Hepatocyte (in vitro differentiated cells): Measurements from ENCODE around the gene TMPRSS9. TPM values are rescaled to one million over a fixed set of nuclear protein-coding genes. Genes with fewer than 3 reads are reported as not detected.

Experiments
- DNase-seq: peaks from one replicate; pipeline ENCODE4 v3.0.0-alpha.2; 2016; ENCODE audit warnings: low spot score
- H2AFZ ChIP-seq: fragments of 200-600 bp; sonication (generic); 2 replicates; pipeline ENCODE4 v1.6.0; 2016; ENCODE audit warnings: antibody characterized with exemption, mild to moderate bottlenecking
- H3K27ac ChIP-seq: fragments of 200-600 bp; sonication (generic); 2 replicates; pipeline ENCODE4 v1.5.1; 2016; ENCODE audit warnings: mild to moderate bottlenecking
- H3K27me3 ChIP-seq: fragments of 200-600 bp; sonication (generic); 2 replicates; pipeline ENCODE4 v1.6.1; 2016
- H3K36me3 ChIP-seq: fragments of 200-600 bp; sonication (generic); replicated peaks from 2 replicates; pipeline ENCODE4 v1.5.1; 2016; ENCODE audit warnings: low read depth; ENCODE audit not compliant: insufficient read depth
- H3K4me1 ChIP-seq: fragments of 200-600 bp; sonication (generic); 2 replicates; pipeline ENCODE4 v1.5.1; 2016; ENCODE audit warnings: mild to moderate bottlenecking, moderate library complexity; ENCODE audit not compliant: insufficient read depth
- H3K4me2 ChIP-seq: fragments of 200-600 bp; sonication (generic); 2 replicates; pipeline ENCODE4 v1.6.0; 2016
- H3K4me3 ChIP-seq: fragments of 200-600 bp; sonication (generic); 2 replicates; pipeline ENCODE4 v1.5.1; 2016; ENCODE audit warnings: mild to moderate bottlenecking
- H3K79me2 ChIP-seq: fragments of 200-600 bp; sonication (generic); 2 replicates; pipeline ENCODE4 v1.6.0; 2017; ENCODE audit warnings: mild to moderate bottlenecking
- H3K9me2 ChIP-seq: fragments of 200-600 bp; sonication (generic); replicated peaks from 2 replicates; pipeline ENCODE4 v1.6.0; 2017; ENCODE audit warnings: mild to moderate bottlenecking; ENCODE audit not compliant: insufficient read depth
- H3K9me3 ChIP-seq: fragments of 200-600 bp; sonication (generic); 2 replicates; pipeline ENCODE4 v1.5.1; 2016; ENCODE audit warnings: low read depth, mild to moderate bottlenecking
- H4K20me1 ChIP-seq: fragments of 200-600 bp; sonication (generic); 2 replicates; pipeline ENCODE4 v1.6.0; 2016; ENCODE audit warnings: mild to moderate bottlenecking; ENCODE audit not compliant: insufficient read depth, poor library complexity, severe bottlenecking
- EZH2 ChIP-seq: fragments of 200-600 bp; sonication (generic); IDR thresholded peaks from 2 replicates; pipeline ENCODE4 v1.6.1; 2016; ENCODE audit warnings: antibody characterized with exemption, mild to moderate bottlenecking, borderline replicate concordance
- EZH2phosphoT487 ChIP-seq: fragments of 200-600 bp; sonication (generic); IDR thresholded peaks from one replicate; pipeline ENCODE4 v1.6.1; 2018; ENCODE audit warnings: antibody characterized with exemption, mild to moderate bottlenecking, low read depth, moderate library complexity; ENCODE audit not compliant: unreplicated experiment, severe bottlenecking
- WGBS: methylation state at CpG from one replicate; pipeline ENCODE4 v1.1.6; 2016; ENCODE audit warnings: low lambda C conversion rate; ENCODE audit errors: missing lambda C conversion rate; 5-methylcytosine and 5-hydroxymethylcytosine counted together
- polyA plus RNA-seq: library from polyadenylated mRNA; unstranded; fragments of >200 nt; fragmentation: Nextera tagmentation; extraction: Ambion mirVana; gene quantifications from 2 replicates; pipeline ENCODE4 v1.2.1, GENCODE V29; 2016
- total RNA-seq: library from RNA; depleted of rRNA; stranded (reverse); fragments of >200 nt; gene quantifications from 2 replicates; pipeline ENCODE4 v1.2.3, GENCODE V29; 2014
- TF ChIP-seq, protein P1 (sequence below): fragments of 200-600 bp; sonication (generic); IDR thresholded peaks from 2 replicates; pipeline ENCODE4 v1.5.1; 2016; ENCODE audit warnings: antibody characterized with exemption, mild to moderate bottlenecking; ENCODE audit not compliant: poor library complexity

The TMPRSS9 gene
- total and polyA plus RNA-seq, 2 experiments from 2014 or later, result 0.23 TPM; not detected in 1

DNA sequence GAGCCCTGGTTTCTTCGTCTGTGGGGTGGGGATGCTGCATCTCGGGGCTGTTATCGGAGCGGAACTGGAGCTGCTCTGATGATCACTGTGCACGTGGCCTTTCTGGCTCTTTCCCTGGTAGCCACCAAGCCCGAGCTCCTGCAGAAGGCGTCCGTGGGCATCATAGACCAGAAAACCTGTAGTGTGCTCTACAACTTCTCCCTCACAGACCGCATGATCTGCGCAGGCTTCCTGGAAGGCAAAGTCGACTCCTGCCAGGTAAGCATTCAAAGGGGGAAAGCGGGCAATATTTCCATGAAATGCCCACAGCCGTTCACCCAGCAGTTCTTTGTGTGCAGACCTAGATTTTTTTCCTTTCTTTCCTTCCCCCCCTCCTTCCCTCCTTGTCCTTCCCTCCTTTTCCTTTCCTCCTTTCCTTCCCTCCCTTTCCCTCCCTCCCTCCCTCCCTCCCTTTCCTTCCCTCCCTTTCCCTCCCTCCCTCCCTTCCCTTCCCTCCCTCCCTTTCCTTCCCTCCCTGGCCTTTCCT is 57.9 kb downstream of the TMPRSS9 start:
- Histone ChIP-seq H3K4me1 (no peaks in the 10 kb centered on the region), H3K9me2 (no peaks in the 10 kb centered on the region), H3K4me3 (no peak overlapping the region), H3K36me3 (no peaks in the 10 kb centered on the region), H2AFZ (no peak overlapping the region), H4K20me1 (no peaks in the 10 kb centered on the region), H3K27ac (no peak overlapping the region), H3K27me3 (no peaks in the 10 kb centered on the region), H3K79me2 (no peaks in the 10 kb centered on the region), H3K4me2 (no peak overlapping the region), H3K9me3 (no peaks in the 10 kb centered on the region)
- DNase-seq, result no peak
- WGBS, result 94% methylated on average over 13 of the region's 13 CpGs
- TF ChIP-seq EZH2phosphoT487, result no peak
- no peak for TF ChIP-seq EZH2
- TF ChIP-seq, protein P1, sequence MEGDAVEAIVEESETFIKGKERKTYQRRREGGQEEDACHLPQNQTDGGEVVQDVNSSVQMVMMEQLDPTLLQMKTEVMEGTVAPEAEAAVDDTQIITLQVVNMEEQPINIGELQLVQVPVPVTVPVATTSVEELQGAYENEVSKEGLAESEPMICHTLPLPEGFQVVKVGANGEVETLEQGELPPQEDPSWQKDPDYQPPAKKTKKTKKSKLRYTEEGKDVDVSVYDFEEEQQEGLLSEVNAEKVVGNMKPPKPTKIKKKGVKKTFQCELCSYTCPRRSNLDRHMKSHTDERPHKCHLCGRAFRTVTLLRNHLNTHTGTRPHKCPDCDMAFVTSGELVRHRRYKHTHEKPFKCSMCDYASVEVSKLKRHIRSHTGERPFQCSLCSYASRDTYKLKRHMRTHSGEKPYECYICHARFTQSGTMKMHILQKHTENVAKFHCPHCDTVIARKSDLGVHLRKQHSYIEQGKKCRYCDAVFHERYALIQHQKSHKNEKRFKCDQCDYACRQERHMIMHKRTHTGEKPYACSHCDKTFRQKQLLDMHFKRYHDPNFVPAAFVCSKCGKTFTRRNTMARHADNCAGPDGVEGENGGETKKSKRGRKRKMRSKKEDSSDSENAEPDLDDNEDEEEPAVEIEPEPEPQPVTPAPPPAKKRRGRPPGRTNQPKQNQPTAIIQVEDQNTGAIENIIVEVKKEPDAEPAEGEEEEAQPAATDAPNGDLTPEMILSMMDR, result no peak

DNA sequence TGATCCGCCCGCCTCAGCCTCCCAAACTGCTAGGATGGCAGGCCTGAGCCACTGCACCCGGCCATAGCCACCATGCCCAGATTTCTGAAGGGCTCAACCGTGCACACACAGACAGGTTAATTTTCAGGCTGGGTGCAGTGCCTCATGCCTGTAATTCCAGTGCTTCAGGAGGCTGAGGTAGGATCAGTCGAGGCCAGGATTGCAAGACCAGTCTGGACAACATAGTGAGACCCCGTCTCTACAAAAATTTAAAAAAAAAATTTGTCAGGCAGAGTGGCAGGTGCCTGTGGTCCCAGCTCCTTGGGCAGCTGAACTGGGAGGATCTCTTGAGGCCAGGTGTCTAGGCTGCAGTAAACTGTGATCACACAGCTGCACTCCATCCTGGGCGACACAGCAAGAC is 59.7 kb downstream of the TMPRSS9 start:
- Histone ChIP-seq H3K4me2 (no peak overlapping the region), H3K27ac (no peak overlapping the region), H3K36me3 (no peaks in the 10 kb centered on the region), H3K27me3 (no peaks in the 10 kb centered on the region), H3K4me1 (peaks cover 5% of the 10 kb centered on the region), H3K4me3 (no peak overlapping the region), H3K9me2 (no peaks in the 10 kb centered on the region), H3K9me3 (no peaks in the 10 kb centered on the region), H4K20me1 (peaks cover 10% of the 10 kb centered on the region), H3K79me2 (peaks cover 9% of the 10 kb centered on the region), H2AFZ (no peak overlapping the region)
- no peak for DNase-seq
- 95% methylated on average over 7 of the region's 7 CpGs for WGBS
- TF ChIP-seq, protein P1, result no peak
- TF ChIP-seq EZH2phosphoT487 (no peak), EZH2 (no peak)

DNA sequence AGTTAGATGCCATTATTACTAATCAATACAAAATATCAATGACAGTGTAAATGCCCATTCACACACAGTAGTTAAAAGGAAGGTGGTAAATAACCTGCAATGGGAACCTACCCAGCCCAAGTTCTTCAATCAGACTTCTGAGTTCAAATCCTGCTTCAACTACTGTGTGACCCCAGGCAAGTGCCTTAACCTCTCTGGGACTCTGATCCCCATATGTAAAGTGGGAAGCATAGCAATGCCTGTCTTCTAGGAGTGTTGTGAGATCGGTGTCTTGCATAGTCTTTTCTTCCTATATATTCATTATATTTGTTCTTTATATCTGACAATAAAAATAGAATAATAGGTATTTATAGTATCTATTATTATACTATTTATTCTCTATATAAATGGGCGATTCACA is 60.4 kb downstream of the TMPRSS9 start:
- H3K4me2 ChIP-seq, result no peak overlapping the region
- no peak overlapping the region for H3K27ac ChIP-seq
- H3K27me3 ChIP-seq, result no peaks in the 10 kb centered on the region
- H3K4me1 ChIP-seq, result peaks cover 9% of the 10 kb centered on the region
- no peak overlapping the region for H2AFZ ChIP-seq
- no peak overlapping the region for H3K4me3 ChIP-seq
- WGBS, result 95% methylated on average over 2 of the region's 2 CpGs
- H3K9me3 ChIP-seq, result no peaks in the 10 kb centered on the region
- H4K20me1 ChIP-seq, result peaks cover 18% of the 10 kb centered on the region
- TF ChIP-seq, protein P1, result no peak
- no peak for TF ChIP-seq EZH2phosphoT487
- no peak for TF ChIP-seq EZH2
- no peaks in the 10 kb centered on the region for H3K9me2 ChIP-seq
- peaks cover 14% of the 10 kb centered on the region for H3K79me2 ChIP-seq
- no peak for DNase-seq
- H3K36me3 ChIP-seq, result no peaks in the 10 kb centered on the region
